Ovary (tissue), 3 donors: ENCODE results near the gene MARCHF4.

Experiments used
- CTCF ChIP-seq, 3 donors: fragments of 450-650 bp in 2 of 3; fragments of 200-600 bp in 1 of 3; IDR thresholded peaks; one replicate each; pipeline versions ENCODE4 v1.5.1 to v1.8.0; 2016 to 2022; ENCODE audit warnings: antibody characterized with exemption in 3 of 3, mild to moderate bottlenecking in 1 of 3
- POLR2A ChIP-seq: fragments of 450-650 bp; IDR thresholded peaks from one replicate; pipeline ENCODE4 v1.6.1; 2017; ENCODE audit warnings: antibody characterized with exemption, mild to moderate bottlenecking, moderate library complexity
- donor health status: DM: no; HTN: no; CAD: no.

- TF ChIP-seq CTCF (IDR thresholded peaks at IDR 0.05) (no peak), POLR2A (no peak)
These were observed 543 bp upstream of the MARCHF4 start for GRCh38 chr2:216372761-216373291.
